CD4-positive, alpha-beta memory T cell (primary cell): ENCODE measurements around the gene LSM10. TPM values are rescaled to one million over a fixed set of nuclear protein-coding genes. Genes with fewer than 3 reads are reported as not detected.
A peak's percentile ranks its signal among the peaks of the same experiment; 100 is the strongest.

Source experiments
- CTCF ChIA-PET: fragments of 350-600 bp; sonication (Branson Sonifier 250); formaldehyde crosslinking; loops from one replicate; lab custom pipeline; 2021; ENCODE audit warnings: inconsistent platforms; ENCODE audit not compliant: partially characterized antibody; lab: Charles Lee
- POLR2A ChIA-PET: fragments of 350-600 bp; sonication (Branson Sonifier 250); formaldehyde crosslinking; loops from one replicate; lab custom pipeline; 2021; ENCODE audit not compliant: partially characterized antibody; lab: Charles Lee
- DNase-seq, 5 donors: peaks; one replicate each; pipeline versions ENCODE4 v3.0.0 to v3.0.0-alpha.2; 2020 to 2022; ENCODE audit warnings: mixed read lengths in 1 of 5
- H3K27ac ChIP-seq: one replicate; pipeline ENCODE4 v1.7.0; 2013; ENCODE audit warnings: low read depth, low read length
- H3K27me3 ChIP-seq: 2 replicates; pipeline ENCODE4 v1.7.0; 2013; ENCODE audit warnings: mild to moderate bottlenecking, low read length, moderate library complexity; ENCODE audit not compliant: insufficient read depth
- H3K36me3 ChIP-seq: 2 replicates; pipeline ENCODE4 v1.7.0; 2013; ENCODE audit warnings: mild to moderate bottlenecking, low read length, moderate library complexity; ENCODE audit not compliant: insufficient read depth
- H3K4me1 ChIP-seq: 2 replicates; pipeline ENCODE4 v1.7.0; 2013; ENCODE audit warnings: mild to moderate bottlenecking, low read length, moderate library complexity; ENCODE audit not compliant: insufficient read depth
- H3K4me3 ChIP-seq, 2 donors: one replicate each; pipeline ENCODE4 v1.7.0; 2013; ENCODE audit warnings: low read length in 2 of 2, mild to moderate bottlenecking in 1 of 2
- H3K9me3 ChIP-seq, 2 donors: one replicate each; pipeline ENCODE4 v1.7.0; 2013; ENCODE audit warnings: low read length in 2 of 2, control low read depth in 1 of 2; ENCODE audit not compliant: control insufficient read depth in 1 of 2
- H3K27ac Mint-ChIP-seq, 7 donors: one replicate each; pipeline ENCODE4 v1.8.0; 2020 to 2021; ENCODE audit warnings: mixed read lengths in 7 of 7, mild to moderate bottlenecking in 6 of 7, inconsistent platforms in 3 of 7, moderate library complexity in 3 of 7
- H3K27me3 Mint-ChIP-seq, 2 donors: one replicate each; pipeline ENCODE4 v1.8.0; 2020 to 2021; ENCODE audit warnings: mixed read lengths in 2 of 2
- H3K36me3 Mint-ChIP-seq, 2 donors: one replicate each; pipeline ENCODE4 v1.8.0; 2020 to 2021; ENCODE audit warnings: mixed read lengths in 2 of 2, inconsistent platforms in 1 of 2, mild to moderate bottlenecking in 1 of 2
- H3K4me1 Mint-ChIP-seq, 4 donors: one replicate each; pipeline ENCODE4 v1.8.0; 2020 to 2021; ENCODE audit warnings: mixed read lengths in 4 of 4, mild to moderate bottlenecking in 1 of 4
- H3K4me3 Mint-ChIP-seq, 8 donors: one replicate each; pipeline ENCODE4 v1.8.0; 2020 to 2021; ENCODE audit warnings: mixed read lengths in 8 of 8, mild to moderate bottlenecking in 7 of 8, moderate library complexity in 6 of 8, inconsistent platforms in 3 of 8
- H3K9me3 Mint-ChIP-seq, 8 donors: one replicate each; pipeline ENCODE4 v1.8.0; 2020 to 2021; ENCODE audit warnings: mixed read lengths in 8 of 8, mild to moderate bottlenecking in 5 of 8, inconsistent platforms in 3 of 8, moderate library complexity in 1 of 8
- intact Hi-C: fragments of 100-400 bp; cut with micrococcal nuclease; formaldehyde crosslinking; loops from one replicate; pipeline ENCODE4 v1.15.1; 2023
- polyA plus RNA-seq, 2 donors: library from polyadenylated mRNA; unstranded; fragments of 300-500 nt; fragmentation: Illumina TruSeq; gene quantifications; one replicate each; pipeline ENCODE4 v1.2.3, GENCODE V29; 2021
- total RNA-seq, 2 experiments: library from RNA; stranded (reverse); gene quantifications; one replicate each; pipeline ENCODE4 v1.2.3, GENCODE V29; 2021

LSM10 gene
- total and polyA plus RNA-seq, 4 experiments from 2014 or later = 51.0 to 187 (median 82.4) TPM

- Histone ChIP-seq H3K27me3 (no peaks in the 10 kb centered on the region), H3K4me1 (peaks cover 11% of the 10 kb centered on the region), H3K9me3 (no peaks in the 10 kb centered on the region), H3K4me3 (no peak overlapping the region), H3K36me3 (peaks cover 54% of the 10 kb centered on the region), H3K27ac (no peak overlapping the region)
- ChIA-PET CTCF (interaction anchor here (0.6 to 6.7 kb wide), 7 partner anchors 20 to 79 kb away, joined by 3 to 122 read pairs (median 31); partner anchors contain the start of gene STK40), POLR2A (interaction anchor here (1.2 to 2.1 kb wide), 2 partner anchors 23 to 41 kb away, joined by 4 to 6 read pairs; partner anchors contain the start of gene STK40)
- Mint-ChIP-seq H3K36me3 (peaks cover 35 to 55% of the 10 kb centered on the region in 2 donors), H3K27ac (peak overlapping the region in 1 of 7 donors; percentile 27), H3K4me1 (peaks cover 3 to 37% (median 10%) of the 10 kb centered on the region in 4 donors), H3K9me3 (peaks cover 0 to 2% (median 0%) of the 10 kb centered on the region in 8 donors), H3K4me3 (no peak overlapping the region), H3K27me3 (no peaks in the 10 kb centered on the region)
- DNase-seq = no peak
- intact Hi-C loops = no loop called here
These were observed 53.4 kb downstream of the LSM10 start for GRCh38 chr1:36344395-36344680.

GRCh38 chr1:36343651-36344394 is 53.9 kb downstream of the LSM10 start:
- Histone ChIP-seq H3K4me3 (no peak overlapping the region), H3K27ac (no peak overlapping the region), H3K36me3 (peaks cover 51% of the 10 kb centered on the region), H3K27me3 (no peaks in the 10 kb centered on the region), H3K4me1 (peaks cover 16% of the 10 kb centered on the region), H3K9me3 (no peaks in the 10 kb centered on the region)
- H3K4me3 Mint-ChIP-seq = no peak overlapping the region
- ChIA-PET CTCF (interaction anchor here (0.6 to 6.7 kb wide), 19 partner anchors 7 to 195 kb away, joined by 3 to 122 read pairs (median 10); partner anchors contain the start of genes LSM10, STK40 and TRAPPC3), POLR2A (interaction anchor here (0.7 to 2.1 kb wide), 7 partner anchors 15 to 78 kb away, joined by 3 to 7 read pairs (median 6); partner anchors contain the start of gene STK40)
- H3K36me3 Mint-ChIP-seq = peaks cover 35 to 55% of the 10 kb centered on the region in 2 donors
- H3K4me1 Mint-ChIP-seq = peaks cover 6 to 42% (median 13%) of the 10 kb centered on the region in 4 donors
- H3K9me3 Mint-ChIP-seq = peaks cover 0 to 2% (median 0%) of the 10 kb centered on the region in 8 donors
- no peaks in the 10 kb centered on the region for H3K27me3 Mint-ChIP-seq
- intact Hi-C loops = no loop called here
- DNase-seq = no peak
- H3K27ac Mint-ChIP-seq = no peak overlapping the region

Other genes starting within 250 kb of the LSM10 start
- gene TRAPPC3, start 248.4 kb downstream of the LSM10 start, total RNA-seq = 10 to 100 TPM; 51.8 to 56.4 TPM
- gene TRAPPC3, start 248.4 kb downstream of the LSM10 start, polyA plus RNA-seq = 100 to 1,000 TPM; 107 to 190 TPM
- gene MAP7D1, start 241.7 kb downstream of the LSM10 start, total RNA-seq = 100 to 1,000 TPM; 221 to 222 TPM
- gene MAP7D1, start 241.7 kb downstream of the LSM10 start, polyA plus RNA-seq = 10 to 100 TPM in 1 of 2 donors, 1 to 10 TPM in 1; 4.1 to 68.3 TPM
- 100 to 1,000 TPM; 127 to 130 TPM for gene THRAP3, start 173.5 kb downstream of the LSM10 start, total RNA-seq
- 10 to 100 TPM; 58.5 to 98.6 TPM for gene THRAP3, start 173.5 kb downstream of the LSM10 start, polyA plus RNA-seq
- gene SH3D21, start 91.5 kb downstream of the LSM10 start, total RNA-seq = 1 to 10 TPM; 3.2 to 3.3 TPM
- gene SH3D21, start 91.5 kb downstream of the LSM10 start, polyA plus RNA-seq = not detected
- gene EVA1B, start 74.3 kb downstream of the LSM10 start, total RNA-seq = 1 to 10 TPM; 6.3 to 7.3 TPM
- 1 to 10 TPM; 5.2 to 8.1 TPM for gene EVA1B, start 74.3 kb downstream of the LSM10 start, polyA plus RNA-seq
- 10 to 100 TPM; 52.2 to 57.4 TPM for gene STK40, start 12.0 kb downstream of the LSM10 start, total RNA-seq
- 10 to 100 TPM; 26.6 to 49.7 TPM for gene STK40, start 12.0 kb downstream of the LSM10 start, polyA plus RNA-seq
- 1 to 10 TPM in 1 of 2 experiments, not detected in 1; 1.4 TPM for gene OSCP1, start 52.5 kb upstream of the LSM10 start, total RNA-seq
- gene OSCP1, start 52.5 kb upstream of the LSM10 start, polyA plus RNA-seq = 1 to 10 TPM in 1 of 2 donors, under 1 TPM in 1; 0.93 to 1.1 TPM
- gene MRPS15, start 66.5 kb upstream of the LSM10 start, total RNA-seq = 10 to 100 TPM; 32.5 to 33.9 TPM
- 10 to 100 TPM; 67.5 to 86.0 TPM for gene MRPS15, start 66.5 kb upstream of the LSM10 start, polyA plus RNA-seq
- gene CSF3R, start 85.0 kb upstream of the LSM10 start, total RNA-seq = under 1 TPM; 0.61 to 0.87 TPM
- not detected for gene CSF3R, start 85.0 kb upstream of the LSM10 start, polyA plus RNA-seq